Measurements from ENCODE around the gene KAZN. TPM values are rescaled to one million over a fixed set of nuclear protein-coding genes. Genes with fewer than 3 reads are reported as not detected.

The KAZN gene
- total RNA-seq, 1 experiment from 2014 or later, result 15.6 TPM

DNA sequence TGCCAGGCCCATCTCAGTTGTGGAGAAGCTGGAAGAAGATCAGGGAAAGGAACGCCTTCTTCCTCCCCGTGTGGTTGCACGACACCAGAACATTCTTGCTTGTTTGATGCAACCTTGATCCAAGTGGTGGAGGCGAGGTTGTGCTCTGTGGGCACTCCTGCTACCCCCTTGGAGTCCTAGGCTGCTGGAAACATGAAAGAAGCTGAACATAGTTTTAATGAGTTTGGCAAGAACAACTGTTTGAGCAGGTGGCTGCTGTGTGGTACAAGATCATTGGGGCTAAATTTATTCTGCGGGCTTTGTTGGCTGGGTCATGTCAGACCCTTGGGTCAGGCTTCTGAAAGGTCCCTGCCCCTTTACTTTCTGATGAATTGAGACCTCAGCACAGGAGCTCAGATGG is 5.9 kb downstream of the KAZN start:
- intact Hi-C loops (cut with micrococcal nuclease; ENCODE audit: unreplicated experiment), result no loop called here
- no TSS peak for BruUV-seq (replicated peaks)
- POLR2A ChIA-PET (ENCODE audit: unreplicated experiment), result interaction anchor here (0.6 kb wide), 1 partner anchor 598 kb away, joined by 3 read pairs; no protein-coding TSS in a partner anchor

DNA sequence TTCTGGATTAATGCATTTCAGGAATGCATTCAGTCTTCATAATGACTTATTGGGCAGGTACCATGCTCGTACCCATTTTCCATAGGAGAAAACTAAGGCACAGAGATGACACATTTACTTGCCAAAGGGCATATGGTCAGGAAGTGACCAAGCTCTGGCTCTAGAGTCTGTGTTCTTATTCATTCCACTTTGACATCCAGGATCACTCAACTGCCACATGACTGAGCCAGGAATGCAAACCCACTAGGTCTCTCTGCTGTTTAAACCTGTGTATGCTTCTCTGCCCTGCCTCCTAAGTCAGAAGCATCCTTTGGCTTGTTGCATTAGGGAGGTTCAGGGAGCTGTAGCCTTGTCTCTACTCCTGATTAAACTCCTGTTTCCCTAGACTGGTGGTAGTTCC is 7.5 kb downstream of the KAZN start:
- H3K4me3 ChIP-seq, result no peak overlapping the region
- no peaks in the 10 kb centered on the region for H3F3A ChIP-seq (ENCODE audit: insufficient read depth, low read depth)
- no TSS peak for BruUV-seq (replicated peaks)
- intact Hi-C loops (cut with micrococcal nuclease; ENCODE audit: unreplicated experiment), result no loop called here
- no peaks in the 10 kb centered on the region for H3K9me3 ChIP-seq (ENCODE audit: insufficient read depth, low read depth)
- no peaks in the 10 kb centered on the region for H3K79me2 ChIP-seq (ENCODE audit: low read depth)
- ChIA-PET CTCF (no interaction called here), POLR2A (ENCODE audit: unreplicated experiment) (no interaction called here)
- no peaks in the 10 kb centered on the region for H3K9me2 ChIP-seq (ENCODE audit: insufficient read depth)
- TF ChIP-seq, protein P1, sequence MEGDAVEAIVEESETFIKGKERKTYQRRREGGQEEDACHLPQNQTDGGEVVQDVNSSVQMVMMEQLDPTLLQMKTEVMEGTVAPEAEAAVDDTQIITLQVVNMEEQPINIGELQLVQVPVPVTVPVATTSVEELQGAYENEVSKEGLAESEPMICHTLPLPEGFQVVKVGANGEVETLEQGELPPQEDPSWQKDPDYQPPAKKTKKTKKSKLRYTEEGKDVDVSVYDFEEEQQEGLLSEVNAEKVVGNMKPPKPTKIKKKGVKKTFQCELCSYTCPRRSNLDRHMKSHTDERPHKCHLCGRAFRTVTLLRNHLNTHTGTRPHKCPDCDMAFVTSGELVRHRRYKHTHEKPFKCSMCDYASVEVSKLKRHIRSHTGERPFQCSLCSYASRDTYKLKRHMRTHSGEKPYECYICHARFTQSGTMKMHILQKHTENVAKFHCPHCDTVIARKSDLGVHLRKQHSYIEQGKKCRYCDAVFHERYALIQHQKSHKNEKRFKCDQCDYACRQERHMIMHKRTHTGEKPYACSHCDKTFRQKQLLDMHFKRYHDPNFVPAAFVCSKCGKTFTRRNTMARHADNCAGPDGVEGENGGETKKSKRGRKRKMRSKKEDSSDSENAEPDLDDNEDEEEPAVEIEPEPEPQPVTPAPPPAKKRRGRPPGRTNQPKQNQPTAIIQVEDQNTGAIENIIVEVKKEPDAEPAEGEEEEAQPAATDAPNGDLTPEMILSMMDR (conservative IDR thresholded peaks at IDR 0.05), result no peak
- TF ChIP-seq EZH2 (IDR thresholded peaks at IDR 0.05; ENCODE audit: low read depth), result no peak
- H3K27me3 ChIP-seq (ENCODE audit: insufficient read depth, low read depth), result peaks cover 9% of the 10 kb centered on the region; the same call in 1 of the 2 replicates
- H3K36me3 ChIP-seq (ENCODE audit: low read depth), result no peaks in the 10 kb centered on the region
- no peaks in the 10 kb centered on the region for H3K4me1 ChIP-seq (replicated peaks; ENCODE audit: insufficient read depth)
- no peak overlapping the region for H3K27ac ChIP-seq
- H2AFZ ChIP-seq, result no peak overlapping the region
- H3K4me2 ChIP-seq, result no peak overlapping the region
- no peak for DNase-seq
- H4K20me1 ChIP-seq (ENCODE audit: insufficient read depth), result no peaks in the 10 kb centered on the region

More for the DNA sequence above, 5.9 kb downstream of the KAZN start:
- no peak for DNase-seq
- CTCF ChIA-PET, result no interaction called here
- Histone ChIP-seq H3K9me3 (ENCODE audit: insufficient read depth, low read depth) (no peaks in the 10 kb centered on the region), H3F3A (ENCODE audit: insufficient read depth, low read depth) (no peaks in the 10 kb centered on the region), H3K4me2 (no peak overlapping the region), H3K4me1 (replicated peaks; ENCODE audit: insufficient read depth) (no peaks in the 10 kb centered on the region), H3K36me3 (ENCODE audit: low read depth) (no peaks in the 10 kb centered on the region), H3K79me2 (ENCODE audit: low read depth) (no peaks in the 10 kb centered on the region), H3K27me3 (ENCODE audit: insufficient read depth, low read depth) (peaks cover 9% of the 10 kb centered on the region; the same call in 1 of the 2 replicates), H2AFZ (no peak overlapping the region), H3K27ac (no peak overlapping the region), H3K4me3 (no peak overlapping the region), H3K9me2 (ENCODE audit: insufficient read depth) (no peaks in the 10 kb centered on the region), H4K20me1 (ENCODE audit: insufficient read depth) (no peaks in the 10 kb centered on the region)
- TF ChIP-seq, protein P1 (conservative IDR thresholded peaks at IDR 0.05), result no peak
- no peak for TF ChIP-seq EZH2 (IDR thresholded peaks at IDR 0.05; ENCODE audit: low read depth)

DNA sequence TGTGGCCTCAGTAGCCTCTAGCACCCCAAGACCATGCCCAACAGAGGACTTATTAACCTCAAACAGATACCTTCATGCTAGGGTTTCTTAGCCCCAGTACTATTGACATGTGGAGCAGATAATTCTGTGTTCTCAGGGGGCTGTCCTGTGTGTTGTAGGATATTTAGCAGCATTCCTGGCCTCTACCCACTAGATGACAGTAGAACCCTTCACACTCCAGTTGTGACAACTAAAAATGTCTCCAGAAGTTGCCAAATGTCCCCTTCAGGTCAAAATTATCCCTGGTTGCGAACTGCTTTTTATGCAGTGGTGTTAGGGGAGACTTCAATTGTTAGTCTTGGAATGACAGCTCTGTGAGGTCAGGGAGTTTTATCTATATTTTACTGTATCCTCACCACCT is 8.1 kb downstream of the KAZN start:
- no peaks in the 10 kb centered on the region for H3K79me2 ChIP-seq (ENCODE audit: low read depth)
- no peak for DNase-seq
- ChIA-PET CTCF (no interaction called here), POLR2A (ENCODE audit: unreplicated experiment) (no interaction called here)
- H3K4me3 ChIP-seq, result no peak overlapping the region
- no peaks in the 10 kb centered on the region for H3K36me3 ChIP-seq (ENCODE audit: low read depth)
- peaks cover 9% of the 10 kb centered on the region; the same call in 1 of the 2 replicates for H3K27me3 ChIP-seq (ENCODE audit: insufficient read depth, low read depth)
- H3K9me3 ChIP-seq (ENCODE audit: insufficient read depth, low read depth), result no peaks in the 10 kb centered on the region
- BruUV-seq (replicated peaks), result no TSS peak
- no peaks in the 10 kb centered on the region for H4K20me1 ChIP-seq (ENCODE audit: insufficient read depth)
- H3K27ac ChIP-seq, result no peak overlapping the region
- TF ChIP-seq EZH2 (IDR thresholded peaks at IDR 0.05; ENCODE audit: low read depth), result no peak
- TF ChIP-seq, protein P1 (conservative IDR thresholded peaks at IDR 0.05), result no peak
- intact Hi-C loops (cut with micrococcal nuclease; ENCODE audit: unreplicated experiment), result no loop called here
- no peak overlapping the region for H3K4me2 ChIP-seq
- H2AFZ ChIP-seq, result no peak overlapping the region
- H3K9me2 ChIP-seq (ENCODE audit: insufficient read depth), result no peaks in the 10 kb centered on the region
- no peaks in the 10 kb centered on the region for H3K4me1 ChIP-seq (replicated peaks; ENCODE audit: insufficient read depth)
- no peaks in the 10 kb centered on the region for H3F3A ChIP-seq (ENCODE audit: insufficient read depth, low read depth)
